ENCODE results near the gene FGFR3. TPM values are rescaled to one million over a fixed set of nuclear protein-coding genes. Genes with fewer than 3 reads are reported as not detected.
A peak's percentile ranks its signal among the peaks of the same experiment; 100 is the strongest.

FGFR3 gene
- total and polyA plus RNA-seq, 11 donors: 1.1 to 4.6 (median 2.3) TPM

DNA sequence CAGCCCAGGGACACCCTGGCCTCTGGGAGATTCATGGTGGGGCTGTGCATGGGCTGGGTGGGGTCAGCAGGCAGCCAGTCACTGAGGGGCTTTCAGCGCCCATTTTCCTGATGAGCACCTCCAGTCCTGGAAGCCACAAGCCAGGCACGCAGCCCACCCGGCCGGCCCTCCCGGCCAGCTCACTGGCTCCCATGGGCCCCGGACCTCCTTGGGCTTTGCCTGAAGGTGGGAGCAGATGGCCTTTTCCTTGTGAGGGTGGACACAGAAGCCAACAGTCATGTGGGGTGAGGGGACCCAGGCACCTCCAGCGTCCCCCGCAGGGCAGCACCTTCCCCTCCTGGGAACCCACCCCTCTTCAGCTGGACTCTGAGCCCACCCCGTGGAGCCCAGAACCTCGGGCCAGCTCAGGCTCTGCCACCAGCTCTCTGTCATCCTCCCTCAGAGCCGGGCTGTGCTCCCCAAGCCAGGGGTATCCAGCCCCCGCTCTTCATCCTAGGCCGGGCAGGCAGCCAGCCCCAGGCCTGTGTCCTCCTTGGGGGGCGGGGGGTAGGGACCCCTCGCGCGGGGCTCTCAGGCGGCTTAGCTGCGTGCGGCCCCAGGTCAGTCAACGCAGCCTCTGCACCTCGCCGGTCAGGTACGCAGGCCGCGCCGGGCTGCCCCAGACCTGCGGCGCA lies 798 bp upstream of the FGFR3 start:
- Histone ChIP-seq H3K27me3 (peaks cover 19 to 43% (median 30%) of the 10 kb centered on the region in 9 donors), H3K4me1 (peaks cover 0 to 36% (median 16%) of the 10 kb centered on the region in 12 donors), H3K27ac (peak overlapping the region in 1 of 12 donors; percentile 34), H3K36me3 (no peaks in the 10 kb centered on the region), H3K4me3 (peak overlapping the region in 5 of 12 donors; percentile 22 to 65 (median 38)), H3K9me3 (no peaks in the 10 kb centered on the region)
- no peak for ATAC-seq
- 42 to 53% (median 49%) methylated on average over 21 to 29 of the region's 29 CpGs; no CpG with 5 or more reads in 1 of the 4 donors for WGBS, 4 donors
- TF ChIP-seq, protein P1, sequence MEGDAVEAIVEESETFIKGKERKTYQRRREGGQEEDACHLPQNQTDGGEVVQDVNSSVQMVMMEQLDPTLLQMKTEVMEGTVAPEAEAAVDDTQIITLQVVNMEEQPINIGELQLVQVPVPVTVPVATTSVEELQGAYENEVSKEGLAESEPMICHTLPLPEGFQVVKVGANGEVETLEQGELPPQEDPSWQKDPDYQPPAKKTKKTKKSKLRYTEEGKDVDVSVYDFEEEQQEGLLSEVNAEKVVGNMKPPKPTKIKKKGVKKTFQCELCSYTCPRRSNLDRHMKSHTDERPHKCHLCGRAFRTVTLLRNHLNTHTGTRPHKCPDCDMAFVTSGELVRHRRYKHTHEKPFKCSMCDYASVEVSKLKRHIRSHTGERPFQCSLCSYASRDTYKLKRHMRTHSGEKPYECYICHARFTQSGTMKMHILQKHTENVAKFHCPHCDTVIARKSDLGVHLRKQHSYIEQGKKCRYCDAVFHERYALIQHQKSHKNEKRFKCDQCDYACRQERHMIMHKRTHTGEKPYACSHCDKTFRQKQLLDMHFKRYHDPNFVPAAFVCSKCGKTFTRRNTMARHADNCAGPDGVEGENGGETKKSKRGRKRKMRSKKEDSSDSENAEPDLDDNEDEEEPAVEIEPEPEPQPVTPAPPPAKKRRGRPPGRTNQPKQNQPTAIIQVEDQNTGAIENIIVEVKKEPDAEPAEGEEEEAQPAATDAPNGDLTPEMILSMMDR (IDR thresholded peaks at IDR 0.05): no peak
- no peak for TF ChIP-seq POLR2A (IDR thresholded peaks at IDR 0.05)
- intact Hi-C loops (cut with DNase I): loop anchor here in 2 of 10 donors (5.0 to 10.0 kb wide), 2 partner anchors 35 to 63 kb away; partner anchors contain the start of gene LETM1 (in 1 of the 2)
- no peak for DNase-seq

DNA sequence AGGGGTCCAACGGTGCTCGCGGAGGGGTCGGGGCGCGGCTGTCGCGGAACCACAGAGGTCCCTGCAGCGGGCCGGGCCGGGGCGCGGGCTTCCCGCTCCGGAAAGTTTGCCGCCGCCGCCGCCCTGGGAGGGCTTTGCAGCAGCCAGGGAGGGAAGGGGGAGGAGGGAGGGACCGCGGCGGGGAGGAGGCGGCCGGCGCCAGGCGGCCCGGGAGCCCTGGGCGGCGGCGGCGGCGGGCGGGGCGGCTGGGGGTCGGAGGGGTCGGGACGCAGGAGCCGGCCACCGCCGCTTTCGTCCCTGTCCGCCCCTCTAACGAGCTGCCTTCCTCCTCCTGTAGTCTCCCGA lies 375 bp downstream of the FGFR3 start:
- peak overlapping the region in 2 of 12 donors; percentile 43 to 45 for H3K27ac ChIP-seq
- peak overlapping the region in 10 of 12 donors; percentile 29 to 65 (median 56) for H3K4me3 ChIP-seq
- intact Hi-C loops (cut with DNase I): loop anchor here in 2 of 10 donors (5.0 to 10.0 kb wide), 2 partner anchors 36 to 61 kb away; partner anchors contain the start of gene LETM1 (in 1 of the 2)
- H3K9me3 ChIP-seq: no peaks in the 10 kb centered on the region
- peaks cover 19 to 44% (median 31%) of the 10 kb centered on the region in 9 donors for H3K27me3 ChIP-seq
- ATAC-seq (peak in 3 of 4 donors; percentile 12 to 53 (median 33)), DNase-seq (peak in 3 of 5 donors; percentile 56 to 66 (median 59))
- H3K36me3 ChIP-seq: no peaks in the 10 kb centered on the region
- H3K4me1 ChIP-seq: peaks cover 0 to 36% (median 14%) of the 10 kb centered on the region in 12 donors
- WGBS, 4 donors: 1 to 2% (median 1%) methylated on average over 15 to 44 of the region's 44 CpGs; no CpG with 5 or more reads in 1 of the 4 donors
- no peak for TF ChIP-seq POLR2A (IDR thresholded peaks at IDR 0.05)
- TF ChIP-seq, protein P1 (IDR thresholded peaks at IDR 0.05): no peak

DNA sequence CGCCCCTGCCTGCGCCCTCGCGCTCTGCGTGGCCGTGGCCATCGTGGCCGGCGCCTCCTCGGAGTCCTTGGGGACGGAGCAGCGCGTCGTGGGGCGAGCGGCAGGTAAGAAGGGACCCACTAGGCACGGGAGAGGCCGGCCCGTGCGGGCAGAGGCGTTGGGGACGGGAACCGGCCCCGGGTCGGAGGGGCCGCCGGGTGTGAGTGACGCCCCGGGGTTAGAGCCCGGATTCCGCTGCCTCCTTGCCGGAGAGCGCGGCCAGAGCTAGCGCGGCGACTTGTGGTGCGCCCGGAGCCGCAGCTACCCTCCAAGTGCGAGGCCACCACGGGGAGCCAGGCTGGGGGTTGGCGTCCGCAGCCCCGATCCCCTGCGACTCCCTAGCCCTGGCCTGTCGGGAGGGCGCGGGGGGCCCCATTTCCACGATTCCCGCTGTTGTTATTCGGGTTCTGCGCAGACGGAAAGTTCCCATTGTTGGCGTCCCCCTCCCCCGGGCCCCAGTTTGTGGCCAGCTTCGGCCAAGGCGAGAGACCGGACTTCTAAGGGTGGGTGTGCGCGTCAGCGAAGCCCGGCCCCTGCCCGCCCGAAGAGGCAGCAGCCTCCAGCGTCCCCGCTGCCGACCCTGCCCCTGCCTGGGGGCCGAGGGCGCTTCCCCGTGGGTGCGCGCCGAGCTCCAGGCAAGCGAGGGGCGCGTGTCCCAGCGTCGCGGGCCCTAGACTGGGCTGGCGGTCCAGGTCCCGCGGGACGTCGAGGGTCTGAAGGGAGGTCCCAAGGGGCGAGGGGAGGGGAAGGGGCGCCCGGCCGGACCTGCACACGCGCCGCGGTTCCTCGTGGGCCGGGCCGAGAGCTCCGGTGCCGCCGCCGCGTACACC lies 1.1 kb downstream of the FGFR3 start:
- DNase-seq (no peak), ATAC-seq (no peak)
- H3K36me3 ChIP-seq: no peaks in the 10 kb centered on the region
- TF ChIP-seq, protein P1 (IDR thresholded peaks at IDR 0.05): no peak
- no peak for TF ChIP-seq POLR2A (IDR thresholded peaks at IDR 0.05)
- no peaks in the 10 kb centered on the region for H3K9me3 ChIP-seq
- peaks cover 19 to 44% (median 31%) of the 10 kb centered on the region in 9 donors for H3K27me3 ChIP-seq
- intact Hi-C loops (cut with DNase I): loop anchor here in 2 of 10 donors (5.0 to 10.0 kb wide), 2 partner anchors 37 to 61 kb away; partner anchors contain the start of gene LETM1 (in 1 of the 2)
- 0 to 2% (median 1%) methylated on average over 16 to 101 of the region's 101 CpGs for WGBS, 4 donors
- H3K27ac ChIP-seq: peak overlapping the region in 1 of 12 donors; percentile 12
- H3K4me1 ChIP-seq: peaks cover 0 to 36% (median 14%) of the 10 kb centered on the region in 12 donors
- peak overlapping the region; percentile 25 to 65 (median 54) for H3K4me3 ChIP-seq

All from heart left ventricle (tissue), 16 donors.